ENCODE data around the gene TTC28. TPM values are rescaled to one million over a fixed set of nuclear protein-coding genes. Genes with fewer than 3 reads are reported as not detected.
A peak's percentile ranks its signal among the peaks of the same experiment; 100 is the strongest.
"Not testable (repeated sequence)": the region's sequence is repeated elsewhere in the genome, so short reads cannot be mapped to it uniquely, and the experiment has no call there.

The TTC28 gene
- total RNA-seq, 2 experiments from 2014 or later: 1.2 to 3.6 TPM

DNA sequence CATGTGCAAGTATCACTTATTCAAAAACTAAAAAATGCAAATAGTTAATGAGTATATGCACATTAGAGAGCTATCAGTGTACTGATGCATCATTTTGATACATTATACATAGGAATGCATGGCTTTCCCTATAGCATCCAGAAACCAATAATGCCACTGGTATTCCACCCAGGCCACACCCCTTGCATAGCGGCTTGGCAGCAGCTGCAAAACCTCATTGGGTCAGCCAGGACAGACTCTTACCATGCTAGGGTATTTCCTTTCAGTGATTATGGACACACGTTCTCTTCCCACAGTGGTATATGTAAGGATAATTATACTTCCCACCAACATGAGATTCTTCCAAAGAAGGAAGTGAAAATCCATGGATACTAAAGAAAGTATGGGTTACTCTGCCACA lies 614.7 kb downstream of the TTC28 start:
- Mint-ChIP-seq H3K36me3 (no peaks in the 10 kb centered on the region), H3K4me3 (no peak overlapping the region), H3K27me3 (peaks cover 14% of the 10 kb centered on the region), H3K9me3 (ENCODE audit: low read depth) (peaks cover 2% of the 10 kb centered on the region), H3K4me1 (no peaks in the 10 kb centered on the region), H3K27ac (no peak overlapping the region)
- DNase-seq (no peak), ATAC-seq (no peak)
- CTCF ChIA-PET: interaction anchor here (1.4 kb wide), 1 partner anchor 13 kb away, joined by 4 read pairs; no protein-coding TSS in a partner anchor

DNA sequence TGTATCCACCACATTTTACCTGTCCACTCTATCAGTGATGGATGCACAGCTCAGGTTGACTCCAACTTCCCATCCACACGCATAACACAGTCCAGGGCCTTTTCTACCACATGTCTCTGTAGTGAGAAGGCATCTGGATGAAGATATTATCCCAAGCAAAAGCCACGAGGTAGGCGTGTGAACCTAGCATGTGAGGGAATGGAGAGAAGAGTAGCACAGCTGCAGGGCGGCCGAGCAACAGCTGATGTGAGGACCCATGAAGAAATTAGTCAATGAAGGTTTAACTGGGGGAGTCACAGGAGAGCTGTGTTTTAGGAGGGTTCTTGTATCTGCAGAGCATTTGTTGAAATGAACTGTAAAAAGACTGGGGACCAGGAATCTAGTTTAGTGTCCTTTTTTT lies 616.0 kb downstream of the TTC28 start:
- CTCF ChIA-PET: no interaction called here
- Mint-ChIP-seq H3K4me3 (no peak overlapping the region), H3K4me1 (no peaks in the 10 kb centered on the region), H3K36me3 (no peaks in the 10 kb centered on the region), H3K27ac (no peak overlapping the region), H3K27me3 (peaks cover 9% of the 10 kb centered on the region), H3K9me3 (ENCODE audit: low read depth) (peaks cover 2% of the 10 kb centered on the region)
- ATAC-seq (no peak), DNase-seq (no peak)

DNA sequence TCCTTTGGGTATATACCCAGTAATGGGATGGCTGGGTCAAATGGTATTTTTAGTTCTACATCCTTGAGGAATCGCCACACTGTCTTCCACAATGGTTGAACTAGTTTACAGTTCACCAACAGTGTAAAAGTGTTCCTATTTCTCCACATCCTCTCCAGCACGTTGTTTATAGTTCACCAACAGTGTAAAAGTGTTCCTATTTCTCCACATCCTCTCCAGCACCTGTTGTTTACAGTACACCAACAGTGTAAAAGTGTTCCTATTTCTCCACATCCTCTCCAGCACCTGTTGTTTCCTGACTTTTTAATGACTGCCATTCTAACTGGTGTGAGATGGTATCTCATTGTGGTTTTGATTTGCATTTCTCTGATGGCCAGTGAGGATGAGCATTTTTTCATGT lies 619.0 kb downstream of the TTC28 start:
- H3K4me1 Mint-ChIP-seq; ATAC-seq; H3K4me3 Mint-ChIP-seq; H3K9me3 Mint-ChIP-seq (ENCODE audit: low read depth); H3K36me3 Mint-ChIP-seq; CTCF ChIA-PET; H3K27ac Mint-ChIP-seq; DNase-seq: not testable (repeated sequence)
- peaks cover 22% of the 10 kb centered on the region for H3K27me3 Mint-ChIP-seq

DNA sequence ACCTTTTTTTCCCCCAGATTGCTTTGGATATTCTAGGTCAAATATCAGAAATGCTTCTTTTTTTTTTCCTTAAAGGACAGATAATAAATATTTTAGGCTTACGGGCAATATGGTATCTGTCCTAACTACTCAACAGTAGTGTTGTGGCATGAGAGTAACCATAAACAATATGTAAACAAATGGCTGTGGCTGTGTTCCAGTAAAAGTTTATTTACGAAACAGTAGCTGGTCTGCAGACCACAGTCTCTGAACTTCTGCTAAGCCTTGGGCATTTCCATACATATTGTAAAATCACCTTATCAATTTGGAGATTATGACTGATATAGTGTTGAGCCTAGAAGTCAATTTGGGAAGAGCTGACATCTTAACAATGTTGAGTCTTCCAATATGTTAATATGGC lies 621.6 kb downstream of the TTC28 start:
- peaks cover 2% of the 10 kb centered on the region for H3K9me3 Mint-ChIP-seq (ENCODE audit: low read depth)
- H3K4me3 Mint-ChIP-seq: no peak overlapping the region
- no peak for DNase-seq
- CTCF ChIA-PET: no interaction called here
- H3K4me1 Mint-ChIP-seq: no peaks in the 10 kb centered on the region
- peaks cover 27% of the 10 kb centered on the region for H3K27me3 Mint-ChIP-seq
- no peak overlapping the region for H3K27ac Mint-ChIP-seq
- no peak for ATAC-seq
- H3K36me3 Mint-ChIP-seq: no peaks in the 10 kb centered on the region

DNA sequence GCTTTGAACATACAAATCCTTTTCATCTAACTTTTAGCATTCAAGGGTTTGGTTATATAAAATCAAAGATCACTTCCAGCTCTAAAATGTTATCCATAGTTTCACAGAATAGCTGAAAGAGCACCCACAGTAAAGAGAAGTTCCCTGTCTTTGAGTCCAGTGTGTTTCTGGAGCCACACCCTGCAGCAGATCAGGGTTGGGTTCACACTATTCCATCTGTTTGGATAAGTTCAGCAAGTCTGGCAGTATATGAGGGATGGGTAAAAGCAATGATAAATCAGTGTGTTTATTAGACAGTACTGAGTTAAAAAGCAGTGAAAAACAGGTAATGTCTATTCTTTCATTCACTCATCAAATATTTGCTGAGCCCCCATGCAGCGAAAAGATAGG lies 624.8 kb downstream of the TTC28 start:
- H3K4me3 Mint-ChIP-seq: no peak overlapping the region
- DNase-seq: no peak
- H3K27ac Mint-ChIP-seq: no peak overlapping the region
- H3K4me1 Mint-ChIP-seq: no peaks in the 10 kb centered on the region
- no peaks in the 10 kb centered on the region for H3K36me3 Mint-ChIP-seq
- no peaks in the 10 kb centered on the region for H3K9me3 Mint-ChIP-seq (ENCODE audit: low read depth)
- ATAC-seq: no peak
- CTCF ChIA-PET: no interaction called here
- peaks cover 24% of the 10 kb centered on the region for H3K27me3 Mint-ChIP-seq

DNA sequence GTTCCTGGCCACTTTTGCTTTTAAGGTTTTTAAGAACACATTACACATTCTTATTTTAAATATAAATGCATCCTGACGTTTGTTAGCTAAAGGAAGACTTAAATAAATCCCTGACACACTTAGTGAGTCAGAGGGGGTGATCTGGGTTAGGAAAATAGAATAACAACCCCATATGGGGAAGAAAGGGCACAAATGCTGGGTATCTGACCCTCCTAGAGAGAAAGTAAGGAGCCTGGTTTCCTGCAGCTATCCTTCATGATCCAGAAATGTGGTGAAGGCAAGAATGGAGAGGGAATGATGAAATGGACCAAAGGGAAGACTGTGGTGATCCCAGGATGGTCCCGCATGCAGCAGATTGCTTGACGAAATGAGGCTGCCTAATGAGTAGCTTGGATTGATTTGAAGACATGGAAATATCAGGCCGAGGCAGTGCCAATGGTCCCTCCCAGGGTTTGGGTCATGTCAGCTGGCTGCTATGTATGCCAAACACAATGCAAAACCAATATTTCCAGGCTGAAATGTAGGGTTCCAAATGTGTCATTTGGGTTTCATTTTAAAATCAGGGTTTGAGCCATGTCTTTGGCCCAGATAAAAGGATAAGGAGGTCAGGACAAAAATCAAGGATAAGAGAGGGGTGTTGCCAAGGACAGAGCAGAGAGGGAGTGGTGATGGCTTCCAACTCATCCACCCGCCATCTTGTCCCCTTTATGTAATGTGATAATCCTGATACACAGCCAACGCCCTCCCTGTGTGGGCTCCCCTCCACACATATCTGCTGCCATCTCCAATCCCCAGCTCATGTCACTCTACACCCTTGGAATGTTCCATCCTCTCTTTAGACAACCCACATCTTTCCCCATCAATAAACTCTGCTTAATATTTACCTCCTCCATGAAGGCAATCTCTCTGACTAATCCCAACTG lies 625.5 kb downstream of the TTC28 start:
- peaks cover 24% of the 10 kb centered on the region for H3K27me3 Mint-ChIP-seq
- H3K4me3 Mint-ChIP-seq: no peak overlapping the region
- no peaks in the 10 kb centered on the region for H3K4me1 Mint-ChIP-seq
- ATAC-seq (no peak), DNase-seq (no peak)
- CTCF ChIA-PET: no interaction called here
- H3K9me3 Mint-ChIP-seq (ENCODE audit: low read depth): no peaks in the 10 kb centered on the region
- no peak overlapping the region for H3K27ac Mint-ChIP-seq
- no peaks in the 10 kb centered on the region for H3K36me3 Mint-ChIP-seq

DNA sequence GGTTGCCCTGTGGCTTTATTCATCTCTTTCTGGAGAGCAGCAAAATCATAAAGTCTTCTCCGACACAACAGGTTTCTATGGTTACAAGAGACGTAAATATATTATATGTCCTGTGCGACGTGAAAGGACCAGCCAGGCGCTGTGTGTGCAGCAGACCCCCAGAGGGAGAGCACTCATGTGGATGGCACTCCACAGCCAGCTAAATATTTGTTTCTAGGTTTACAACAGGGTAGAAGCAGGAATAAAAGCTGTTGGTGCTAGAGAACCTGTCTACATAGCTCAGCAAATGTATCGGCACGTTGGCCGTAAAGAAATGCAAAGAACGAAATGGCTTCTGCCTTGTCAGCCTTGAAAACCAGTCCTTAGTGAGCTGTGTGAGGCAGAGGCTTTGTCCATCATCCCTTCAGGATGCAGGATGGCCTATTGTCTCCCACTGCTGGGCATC lies 626.8 kb downstream of the TTC28 start:
- CTCF ChIA-PET: interaction anchor here (1.2 kb wide), 1 partner anchor 389 kb away, joined by 3 read pairs; no protein-coding TSS in a partner anchor
- H3K4me3 Mint-ChIP-seq: no peak overlapping the region
- no peak overlapping the region for H3K27ac Mint-ChIP-seq
- no peaks in the 10 kb centered on the region for H3K4me1 Mint-ChIP-seq
- DNase-seq: no peak
- H3K27me3 Mint-ChIP-seq: peaks cover 19% of the 10 kb centered on the region
- no peak for ATAC-seq
- no peaks in the 10 kb centered on the region for H3K36me3 Mint-ChIP-seq
- no peaks in the 10 kb centered on the region for H3K9me3 Mint-ChIP-seq (ENCODE audit: low read depth)

DNA sequence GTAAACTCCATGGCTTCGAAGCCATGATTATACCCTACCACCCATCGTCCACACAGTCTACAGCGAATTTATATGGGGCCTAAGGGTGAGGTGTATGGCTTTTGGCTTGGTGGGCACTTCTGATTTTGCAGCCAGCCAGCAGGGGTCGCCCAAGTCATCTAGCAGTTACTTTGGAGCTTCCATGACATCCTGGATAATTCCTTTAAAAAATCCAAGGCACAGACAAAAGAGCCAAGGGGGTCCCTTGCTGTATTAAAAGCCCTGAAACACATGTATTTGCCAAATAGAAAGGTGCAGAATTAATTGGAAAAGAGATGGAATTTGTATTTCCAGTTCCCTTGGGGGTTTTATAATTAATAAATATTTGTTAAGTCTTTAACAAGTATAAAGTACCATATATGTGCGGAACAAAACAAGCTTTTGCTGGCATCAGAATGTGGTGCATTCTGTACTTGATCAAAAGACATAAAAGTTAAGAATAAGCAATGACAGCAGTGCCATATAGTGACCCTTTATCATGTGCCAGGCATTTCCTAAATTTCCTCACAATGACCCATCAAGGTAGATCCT lies 627.8 kb downstream of the TTC28 start:
- Mint-ChIP-seq H3K4me3 (no peak overlapping the region), H3K36me3 (no peaks in the 10 kb centered on the region), H3K9me3 (ENCODE audit: low read depth) (no peaks in the 10 kb centered on the region), H3K27ac (no peak overlapping the region), H3K27me3 (peaks cover 16% of the 10 kb centered on the region), H3K4me1 (no peaks in the 10 kb centered on the region)
- CTCF ChIA-PET: interaction anchor here (0.8 to 1.6 kb wide), 6 partner anchors 14 to 544 kb away, joined by 3 to 6 read pairs (median 4); no protein-coding TSS in a partner anchor
- no peak for ATAC-seq
- peak; percentile 48 for DNase-seq

DNA sequence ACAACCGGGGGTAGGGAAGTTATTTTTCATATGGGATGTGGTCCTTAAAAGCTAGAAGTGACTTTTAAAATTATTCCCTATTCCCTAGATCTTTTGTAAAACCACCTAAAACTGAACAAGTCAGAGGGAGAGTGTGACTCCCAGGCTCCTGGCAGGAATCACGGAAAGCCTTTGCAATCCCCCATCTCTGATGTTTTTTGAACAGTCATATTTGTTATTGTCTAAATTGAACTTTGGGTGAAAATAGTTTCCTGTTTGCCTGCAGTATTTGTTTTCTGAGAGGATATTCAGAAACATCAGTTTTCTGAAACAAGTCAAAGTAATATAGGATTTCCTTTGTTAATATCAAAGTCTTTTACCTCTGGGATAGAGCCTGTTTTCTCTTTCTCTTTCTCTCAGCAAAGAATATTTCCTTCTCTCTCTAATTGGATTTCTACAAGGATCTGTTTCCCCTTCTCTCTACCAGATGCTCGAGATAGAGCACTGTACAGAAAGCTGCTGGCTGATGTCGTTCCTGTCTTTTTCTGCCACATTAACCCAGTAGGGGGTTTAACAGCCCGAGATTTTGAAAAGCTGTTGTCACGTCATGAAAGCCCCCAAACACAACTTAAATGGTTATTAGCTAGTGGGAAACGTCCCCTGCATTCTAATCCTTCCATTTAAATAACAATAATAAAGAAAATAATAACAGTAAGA lies 628.4 kb downstream of the TTC28 start:
- Mint-ChIP-seq H3K9me3 (ENCODE audit: low read depth) (no peaks in the 10 kb centered on the region), H3K27me3 (peaks cover 13% of the 10 kb centered on the region), H3K4me1 (no peaks in the 10 kb centered on the region), H3K27ac (no peak overlapping the region), H3K4me3 (no peak overlapping the region), H3K36me3 (no peaks in the 10 kb centered on the region)
- DNase-seq (no peak), ATAC-seq (no peak)
- CTCF ChIA-PET: interaction anchor here (0.8 to 1.6 kb wide), 9 partner anchors 14 to 545 kb away, joined by 3 to 6 read pairs (median 3); no protein-coding TSS in a partner anchor

DNA sequence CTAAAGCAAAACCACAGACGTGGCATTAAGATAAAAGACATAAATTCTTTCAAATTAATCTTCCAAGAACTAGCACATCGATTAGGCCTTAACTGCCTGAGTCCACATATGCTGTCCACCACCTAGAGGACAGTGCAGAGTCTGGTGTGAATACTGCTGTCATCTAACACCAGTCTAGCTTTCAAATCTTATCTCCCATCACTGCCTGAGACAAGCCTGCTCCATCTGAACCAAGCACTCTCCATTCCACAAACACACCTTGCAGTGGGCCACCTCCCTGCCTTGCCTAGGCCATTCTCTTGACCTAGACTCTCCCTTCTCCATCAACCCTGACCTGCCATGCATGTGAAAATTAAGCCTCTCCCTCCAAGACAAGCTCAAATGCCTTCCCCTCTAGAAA lies 631.1 kb downstream of the TTC28 start:
- ATAC-seq (no peak), DNase-seq (no peak)
- no peak overlapping the region for H3K27ac Mint-ChIP-seq
- no peaks in the 10 kb centered on the region for H3K36me3 Mint-ChIP-seq
- CTCF ChIA-PET: no interaction called here
- H3K27me3 Mint-ChIP-seq: no peaks in the 10 kb centered on the region
- no peaks in the 10 kb centered on the region for H3K9me3 Mint-ChIP-seq (ENCODE audit: low read depth)
- no peak overlapping the region for H3K4me3 Mint-ChIP-seq
- H3K4me1 Mint-ChIP-seq: no peaks in the 10 kb centered on the region

DNA sequence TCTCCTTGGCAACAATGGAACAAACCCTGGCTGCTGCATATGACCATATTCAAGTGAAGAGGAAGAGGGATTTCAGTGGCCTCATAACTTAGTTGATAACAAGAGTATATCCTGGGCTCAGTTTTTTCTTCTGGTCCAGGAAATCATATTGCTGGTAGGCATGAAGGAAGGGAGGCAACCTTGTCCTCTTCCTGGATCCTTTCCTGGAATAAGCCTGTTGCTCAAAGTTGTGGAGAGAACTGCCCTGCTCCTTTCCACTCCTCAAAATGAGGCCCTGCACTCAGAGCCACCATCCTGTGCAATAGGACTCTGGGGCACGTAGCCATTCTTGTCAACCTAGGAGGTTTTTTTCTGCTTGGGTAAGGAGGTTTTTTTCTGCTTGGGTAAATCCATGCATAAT lies 631.9 kb downstream of the TTC28 start:
- no peak for DNase-seq
- CTCF ChIA-PET: no interaction called here
- H3K27ac Mint-ChIP-seq: no peak overlapping the region
- no peak for ATAC-seq
- no peak overlapping the region for H3K4me3 Mint-ChIP-seq
- H3K9me3 Mint-ChIP-seq (ENCODE audit: low read depth): no peaks in the 10 kb centered on the region
- H3K36me3 Mint-ChIP-seq: no peaks in the 10 kb centered on the region
- H3K4me1 Mint-ChIP-seq: no peaks in the 10 kb centered on the region
- no peaks in the 10 kb centered on the region for H3K27me3 Mint-ChIP-seq

DNA sequence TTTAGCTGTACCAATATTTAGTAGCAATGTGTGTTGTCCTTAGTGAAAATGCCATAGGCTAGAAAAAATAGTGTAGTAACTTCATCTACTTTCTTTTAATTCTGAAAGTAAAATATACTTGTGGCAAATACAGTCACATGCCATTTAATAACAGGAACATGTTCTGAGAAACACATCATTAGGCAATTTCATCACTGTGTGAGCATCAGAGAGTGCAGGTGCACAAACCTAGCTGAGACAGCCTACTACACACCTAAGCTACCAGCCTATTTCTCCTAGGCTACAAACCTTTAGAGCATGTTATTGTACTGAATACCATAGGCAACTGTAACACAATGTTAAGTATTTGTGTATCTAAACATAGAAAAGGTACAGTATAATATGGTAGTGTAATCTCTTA lies 633.5 kb downstream of the TTC28 start:
- H3K27me3 Mint-ChIP-seq: no peaks in the 10 kb centered on the region

DNA sequence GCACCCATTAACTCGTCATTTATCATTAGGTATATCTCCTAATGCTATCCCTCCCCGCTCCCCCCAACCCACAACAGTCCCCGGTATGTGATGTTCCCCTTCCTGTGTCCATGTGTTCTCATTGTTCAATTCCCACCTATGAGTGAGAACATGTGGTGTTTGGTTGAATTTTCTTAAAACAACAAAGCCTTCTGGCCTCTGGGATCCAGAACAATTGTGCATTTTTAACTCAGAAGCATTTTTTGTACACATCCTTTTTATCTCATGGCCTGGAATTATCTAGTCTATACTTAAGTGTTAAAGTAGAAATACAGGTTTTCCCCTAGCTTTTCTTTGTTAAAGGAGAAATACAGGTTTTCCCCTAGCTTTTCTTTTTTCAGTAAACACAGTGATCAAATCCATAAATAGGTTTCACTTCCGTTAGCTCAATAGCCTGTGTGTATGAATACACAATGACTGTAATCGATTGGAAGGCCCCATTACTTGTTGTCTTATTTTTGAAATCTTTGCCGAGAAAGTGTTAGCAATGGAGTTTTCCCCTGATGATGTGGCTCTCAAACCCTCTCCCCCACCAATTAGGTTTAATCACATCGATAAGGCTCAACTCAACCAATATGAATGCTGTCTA lies 635.0 kb downstream of the TTC28 start:
- Mint-ChIP-seq H3K4me3 (no peak overlapping the region), H3K4me1 (no peaks in the 10 kb centered on the region), H3K27me3 (peaks cover 5% of the 10 kb centered on the region), H3K36me3 (no peaks in the 10 kb centered on the region), H3K27ac (no peak overlapping the region), H3K9me3 (ENCODE audit: low read depth) (no peaks in the 10 kb centered on the region)
- CTCF ChIA-PET: no interaction called here
- ATAC-seq (no peak), DNase-seq (no peak)

More for the DNA sequence above, 633.5 kb downstream of the TTC28 start:
- no peaks in the 10 kb centered on the region for H3K4me1 Mint-ChIP-seq
- no peak overlapping the region for H3K27ac Mint-ChIP-seq
- CTCF ChIA-PET: no interaction called here
- DNase-seq: no peak
- H3K9me3 Mint-ChIP-seq (ENCODE audit: low read depth): no peaks in the 10 kb centered on the region
- H3K4me3 Mint-ChIP-seq: no peak overlapping the region
- no peak for ATAC-seq
- H3K36me3 Mint-ChIP-seq: no peaks in the 10 kb centered on the region

Measured in activated CD8-positive, alpha-beta memory T cell treated with anti-CD3 and anti-CD28 coated beads, Interleukin-2, amount 10 ng/mL, durations not matched to agents 7 days and 5 days (primary cell).